ENCODE results near the gene TNS1.

The TNS1 gene

DNA sequence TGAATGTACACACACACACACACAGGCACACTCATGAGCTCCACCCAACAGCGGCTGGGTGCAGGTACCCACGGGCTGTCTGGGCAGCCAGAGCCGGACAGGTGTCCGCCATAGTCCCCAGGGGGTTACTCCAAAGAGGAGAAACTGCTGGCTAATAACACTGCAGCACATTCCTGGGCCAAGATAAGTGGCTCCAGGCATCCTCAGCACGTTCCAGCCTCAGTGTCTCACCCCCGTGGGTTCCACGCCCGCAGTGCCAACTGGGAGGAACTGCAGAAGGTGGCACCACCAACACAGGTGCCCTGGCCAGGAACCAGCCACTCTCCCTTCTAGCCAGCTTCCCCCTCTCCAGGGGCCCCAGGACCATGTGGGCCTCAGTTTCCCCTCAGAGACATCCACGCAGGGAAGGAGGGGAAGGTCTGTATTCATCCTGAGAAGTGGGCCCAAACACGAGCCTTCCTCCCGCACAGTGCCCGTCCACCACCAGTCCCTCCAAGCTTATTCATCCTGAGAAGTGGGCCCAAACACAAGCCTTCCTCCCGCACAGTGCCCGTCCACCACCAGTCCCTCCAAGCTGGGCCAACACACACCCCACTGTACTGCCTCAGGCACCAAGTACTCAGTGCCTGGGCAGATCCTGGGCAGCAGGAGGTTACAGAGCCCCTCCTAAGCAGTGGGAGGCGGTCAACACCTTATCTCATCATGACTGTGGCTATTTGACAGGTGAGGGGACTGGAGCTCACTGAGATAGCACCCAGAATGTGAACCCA lies 47.6 kb downstream of the TNS1 start:
- no peak for DNase-seq

DNA sequence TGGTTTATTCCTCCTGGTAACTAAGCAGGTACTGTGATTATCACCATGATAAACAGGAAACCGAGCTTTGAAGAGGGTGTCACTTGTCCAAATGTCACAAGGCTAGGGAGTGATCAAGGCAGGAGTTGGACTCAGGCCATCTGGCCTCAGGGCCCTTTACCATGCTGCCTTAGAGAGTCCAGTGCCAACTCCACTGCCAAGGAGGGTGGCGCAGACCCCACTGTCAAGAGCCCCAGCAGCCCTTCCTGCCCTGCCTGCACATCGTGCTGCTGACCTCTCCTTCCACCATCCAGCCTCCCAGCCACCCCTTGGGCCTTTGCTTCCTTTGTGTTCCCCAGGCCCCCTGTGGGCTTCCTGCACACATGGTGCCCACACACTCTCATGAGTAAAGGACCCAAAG lies 48.3 kb downstream of the TNS1 start:
- no peak for DNase-seq

DNA sequence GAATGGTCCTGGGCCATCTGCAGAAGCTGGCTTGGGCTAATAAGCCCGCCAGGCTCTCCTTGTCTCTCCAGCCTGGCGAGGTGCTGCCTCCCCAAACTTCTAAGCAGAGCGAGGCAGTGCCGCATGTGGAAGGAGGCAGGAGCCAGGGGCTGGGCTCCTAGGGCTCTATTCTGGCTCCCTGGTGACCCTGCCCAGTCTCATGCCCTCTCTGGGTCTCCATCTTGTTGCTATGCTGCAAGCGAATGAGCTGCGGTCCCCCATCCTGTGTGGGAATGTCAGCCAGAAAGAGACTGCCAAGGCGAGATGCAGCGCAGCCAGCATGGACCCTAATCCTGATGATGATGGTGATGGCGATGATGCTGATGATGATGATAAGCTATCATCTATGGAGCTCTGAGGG lies 48.7 kb downstream of the TNS1 start:
- no peak for DNase-seq

- no peak for DNase-seq
These were observed 49.3 kb downstream of the TNS1 start for GRCh38 chr2:217953531-217953932.

DNA sequence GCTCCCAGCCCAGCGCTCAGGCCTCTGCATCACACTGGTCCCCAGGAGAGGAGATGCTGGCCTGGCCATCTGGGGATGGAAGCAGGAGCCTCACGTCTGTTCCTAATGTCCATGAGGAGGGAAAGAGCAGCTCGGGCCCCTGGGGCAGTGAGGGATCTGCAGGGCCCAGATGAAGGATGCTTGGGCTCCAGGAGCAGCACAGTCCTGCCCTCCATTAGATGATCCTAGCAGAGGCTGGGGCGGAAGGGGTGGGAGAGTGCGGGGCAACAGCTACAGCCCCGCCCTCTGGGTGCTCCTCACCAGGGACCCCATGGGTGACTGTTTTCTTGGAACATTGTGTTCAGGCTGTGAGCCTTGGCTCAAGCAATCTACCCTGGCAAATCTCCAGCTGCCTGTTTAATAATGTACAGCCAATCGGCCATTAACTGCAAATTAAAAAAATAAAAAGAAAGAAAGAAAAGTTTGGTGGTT lies 49.7 kb downstream of the TNS1 start:
- no peak for DNase-seq

DNA sequence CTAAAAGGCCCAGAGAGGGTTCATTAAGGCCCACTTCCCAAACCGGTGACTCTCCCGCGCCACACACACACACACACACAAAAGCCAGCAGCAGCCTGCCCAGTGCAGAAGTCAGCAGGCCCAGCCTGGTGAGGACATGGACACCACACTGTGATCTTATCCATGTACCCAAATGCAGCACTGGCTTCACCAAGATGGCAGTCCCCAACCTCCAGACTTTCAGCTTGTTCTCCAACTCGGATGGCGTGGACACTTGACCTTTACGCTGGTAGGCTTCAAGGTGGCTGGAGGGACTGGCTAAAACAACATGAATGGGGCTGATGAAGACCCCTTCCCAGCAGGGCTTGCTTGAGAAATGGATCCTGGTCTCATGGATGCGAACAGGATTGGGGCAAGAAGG lies 50.4 kb downstream of the TNS1 start:
- no peak for DNase-seq

GRCh38 chr2:217951521-217952247 lies 51.1 kb downstream of the TNS1 start:
- no peak for DNase-seq

GRCh38 chr2:217951091-217951490 lies 51.7 kb downstream of the TNS1 start:
- no peak for DNase-seq

DNA sequence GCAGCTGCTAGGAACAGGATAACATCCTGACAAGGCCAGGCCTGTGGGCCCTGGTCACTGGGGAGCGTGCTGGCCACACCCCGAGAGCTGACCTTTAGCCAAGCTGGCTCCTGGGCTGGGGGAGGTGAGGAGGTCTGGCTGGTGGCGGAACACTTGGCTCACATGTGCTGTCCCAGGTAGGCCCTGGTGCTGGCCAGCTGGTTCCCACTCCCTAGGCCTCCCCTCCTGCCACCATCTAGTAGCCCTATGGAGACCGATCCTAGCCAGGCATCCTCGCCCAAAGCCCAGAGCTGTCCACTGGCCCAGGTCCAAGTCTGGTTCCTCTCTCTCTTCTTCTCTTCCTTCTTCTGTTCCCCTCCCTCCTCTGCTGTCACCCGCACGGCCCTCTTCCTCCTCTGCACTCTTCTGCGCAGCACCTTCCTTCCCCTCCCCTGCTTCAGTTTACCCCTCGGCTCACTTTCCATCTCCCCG lies 52.4 kb downstream of the TNS1 start:
- no peak for DNase-seq

GRCh38 chr2:217949447-217949846 lies 53.3 kb downstream of the TNS1 start:
- DNase-seq = no peak

GRCh38 chr2:217948897-217949296 lies 53.9 kb downstream of the TNS1 start:
- no peak for DNase-seq

- DNase-seq = no peak
These were observed 54.4 kb downstream of the TNS1 start for GRCh38 chr2:217948351-217948791.

GRCh38 chr2:217947383-217948350 lies 55.1 kb downstream of the TNS1 start:
- no peak for DNase-seq

GRCh38 chr2:217946051-217946450 lies 56.7 kb downstream of the TNS1 start:
- DNase-seq = no peak

GRCh38 chr2:217945530-217945929 lies 57.3 kb downstream of the TNS1 start:
- DNase-seq = no peak

DNA sequence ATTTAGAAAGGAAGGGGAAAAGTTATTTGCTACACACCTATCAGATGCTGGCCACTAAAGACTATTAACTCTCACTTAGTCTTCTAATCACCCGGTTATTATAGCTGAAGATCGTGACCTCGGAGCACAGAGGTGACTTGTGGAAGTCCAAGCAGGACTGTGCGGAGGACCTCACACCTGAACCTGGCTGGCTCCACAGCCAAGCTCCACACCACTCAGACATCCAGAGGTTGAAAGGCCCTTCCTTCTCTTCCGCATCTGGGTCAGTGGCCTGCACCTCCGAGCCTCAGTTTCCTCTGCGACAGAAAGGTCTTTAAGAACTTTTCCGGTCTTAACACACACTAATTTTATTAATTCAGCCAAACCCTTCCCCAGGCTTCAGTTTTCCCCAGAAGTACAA lies 57.9 kb downstream of the TNS1 start:
- DNase-seq = no peak

- DNase-seq = no peak
These were observed 58.4 kb downstream of the TNS1 start for GRCh38 chr2:217944366-217944765.

DNA sequence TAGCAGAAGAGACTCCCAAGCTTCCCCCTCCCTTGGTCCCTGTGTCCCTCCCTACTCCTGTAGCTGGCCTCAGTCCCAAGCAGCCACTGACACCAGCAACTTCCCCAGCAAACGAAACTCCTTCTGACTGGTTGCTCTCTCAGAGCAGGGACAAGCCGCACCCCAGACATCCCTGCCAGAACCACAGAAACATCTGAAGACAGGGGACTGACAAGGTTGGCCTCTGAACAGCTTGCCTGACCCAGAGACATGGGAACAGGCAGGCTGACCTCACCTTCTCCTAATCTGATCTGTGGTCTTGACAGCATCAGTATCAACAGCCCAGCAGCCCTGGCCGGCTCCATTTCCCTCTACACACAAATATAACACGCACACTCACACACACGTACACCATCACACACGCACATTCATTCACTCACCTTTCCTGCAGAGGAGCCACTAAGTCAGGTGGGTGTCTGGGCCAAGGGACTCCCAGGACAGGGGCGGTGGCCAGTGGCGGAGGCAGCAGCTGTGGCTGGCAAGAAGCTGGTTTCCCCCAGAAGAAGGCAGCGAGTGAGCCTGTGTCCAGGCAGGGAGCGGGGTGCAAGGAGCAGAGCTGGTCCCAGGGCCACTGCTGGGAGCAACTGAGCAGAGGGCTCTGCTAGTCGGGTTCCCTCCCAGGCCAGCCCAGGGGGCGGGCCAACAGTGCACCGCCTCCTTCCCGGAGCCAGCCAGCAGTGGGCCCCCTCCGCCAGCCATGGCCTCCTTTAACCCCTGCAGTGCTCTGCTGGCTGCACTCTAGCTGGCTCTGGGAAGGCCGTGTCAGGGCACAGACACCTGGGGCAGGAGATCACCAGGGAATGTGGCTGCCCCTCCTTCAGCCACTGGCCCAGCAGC lies 59.1 kb downstream of the TNS1 start:
- no peak for DNase-seq

DNA sequence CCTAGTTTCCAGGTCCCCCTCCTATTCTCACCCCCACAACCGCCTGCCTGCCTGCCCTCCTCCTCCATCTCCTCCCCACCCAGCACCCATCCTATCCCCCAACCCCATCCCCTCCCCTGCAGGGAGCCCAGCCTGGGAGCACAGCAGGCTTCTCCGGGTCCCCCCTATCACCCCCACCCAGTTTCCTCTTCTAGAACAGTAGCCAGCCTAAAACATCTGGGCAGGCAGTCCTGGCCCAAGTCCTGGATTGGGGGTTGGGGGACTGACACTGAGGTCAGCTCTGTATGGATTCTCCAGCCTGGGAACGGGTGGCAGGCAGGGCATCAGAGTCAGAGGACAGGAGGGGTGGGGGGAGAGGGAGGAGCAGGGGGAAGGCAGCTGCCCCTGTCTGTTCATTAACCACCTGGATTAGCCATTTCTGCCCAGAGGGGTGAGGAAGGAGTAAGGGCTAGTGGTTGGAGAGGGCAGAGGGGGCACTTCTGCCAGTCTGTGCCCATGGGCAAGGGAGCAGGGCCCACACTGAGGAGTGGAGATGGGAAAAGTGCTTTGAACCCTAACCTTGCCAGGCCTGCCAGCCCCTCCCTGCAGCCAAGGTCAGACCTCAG lies 60.0 kb downstream of the TNS1 start:
- no peak for DNase-seq

- DNase-seq = no peak
These were observed 60.7 kb downstream of the TNS1 start for GRCh38 chr2:217941886-217942728.

- DNase-seq = no peak
These were observed 61.5 kb downstream of the TNS1 start for GRCh38 chr2:217941339-217941738.

Data from T1000 (cell line).